NCI-H2029 treated with DMSO at 0.1 percent for 48 hours (cell line): ENCODE results near the gene KSR2.
A peak's percentile ranks its signal among the peaks of the same experiment; 100 is the strongest.

Experiments used
- DNase-seq: peaks from one replicate; lab custom pipeline; 2025; lab: John Stamatoyannopoulos, UW

Gene KSR2

GRCh38 chr12:117456076-117456475 is 512.7 kb downstream of the KSR2 start:
- no peak for DNase-seq

GRCh38 chr12:117453961-117454360 is 514.8 kb downstream of the KSR2 start:
- no peak for DNase-seq

- no peak for DNase-seq
Observed at GRCh38 chr12:117452112-117452511, 516.7 kb downstream of the KSR2 start.

- DNase-seq, result no peak
Observed at GRCh38 chr12:117450209-117450608, 518.6 kb downstream of the KSR2 start.

- DNase-seq, result no peak
Observed at GRCh38 chr12:117447665-117448366, 521.0 kb downstream of the KSR2 start.

GRCh38 chr12:117444781-117445180 is 524.0 kb downstream of the KSR2 start:
- DNase-seq, result no peak

- peak; percentile 63 for DNase-seq
Observed at GRCh38 chr12:117441751-117442150, 527.0 kb downstream of the KSR2 start.

- DNase-seq, result no peak
Observed at GRCh38 chr12:117440384-117440783, 528.4 kb downstream of the KSR2 start.

- DNase-seq, result no peak
Observed at GRCh38 chr12:117439531-117440001, 529.2 kb downstream of the KSR2 start.

- DNase-seq, result no peak
Observed at GRCh38 chr12:117438809-117439208, 530.0 kb downstream of the KSR2 start.

GRCh38 chr12:117437516-117438255 is 531.1 kb downstream of the KSR2 start:
- DNase-seq, result no peak

GRCh38 chr12:117433878-117434277 is 534.9 kb downstream of the KSR2 start:
- DNase-seq, result no peak

GRCh38 chr12:117430246-117430645 is 538.5 kb downstream of the KSR2 start:
- no peak for DNase-seq

GRCh38 chr12:117427211-117427610 is 541.6 kb downstream of the KSR2 start:
- no peak for DNase-seq

GRCh38 chr12:117421987-117422386 is 546.8 kb downstream of the KSR2 start:
- no peak for DNase-seq

- DNase-seq, result no peak
Observed at GRCh38 chr12:117421068-117421752, 547.6 kb downstream of the KSR2 start.

GRCh38 chr12:117417004-117417403 is 551.8 kb downstream of the KSR2 start:
- DNase-seq, result no peak

GRCh38 chr12:117412465-117413188 is 556.2 kb downstream of the KSR2 start:
- DNase-seq, result no peak

- DNase-seq, result no peak
Observed at GRCh38 chr12:117409286-117409685, 559.5 kb downstream of the KSR2 start.

- peak; percentile 83 for DNase-seq
Observed at GRCh38 chr12:117408161-117408791, 560.5 kb downstream of the KSR2 start.

GRCh38 chr12:117404940-117405339 is 563.9 kb downstream of the KSR2 start:
- no peak for DNase-seq
